K562 (cell line): Measurements from ENCODE around the gene CCDC27. TPM values are rescaled to one million over a fixed set of nuclear protein-coding genes. Genes with fewer than 3 reads are reported as not detected.

Experiments
- ATF7 ChIP-seq: fragments of 450-650 bp; IDR thresholded peaks from 2 replicates; pipeline ENCODE4 v1.7.1; 2014; ENCODE audit warnings: mild to moderate bottlenecking, moderate library complexity
- CREB3 ChIP-seq: fragments of 450-650 bp; conservative IDR thresholded peaks from 2 replicates; pipeline ENCODE4 v1.6.1; 2016; ENCODE audit warnings: missing genetic modification characterization, low read depth, mild to moderate bottlenecking, missing compliant biosample characterization, moderate library complexity
- JUND ChIP-seq, 2 experiments: IDR thresholded peaks; 2 replicates in 1 of 2; 3 replicates in 1 of 2; pipeline ENCODE4 v1.6.1; 2011; ENCODE audit warnings: borderline replicate concordance in 2 of 2, low read depth in 2 of 2, low read length in 2 of 2, improper control_type of control experiment in 1 of 2, missing biosample characterization in 1 of 2, missing genetic modification characterization in 1 of 2, missing genetic modification reagents in 1 of 2
- MAZ ChIP-seq, 2 experiments: fragments of 450-650 bp in 1 of 2; sonication (generic) in 1 of 2; formaldehyde crosslinking; IDR thresholded peaks in 1 of 2; conservative IDR thresholded peaks in 1 of 2; 2 replicates each; pipeline versions ENCODE4 v1.4.0 to v1.5.0; 2020; ENCODE audit warnings: mild to moderate bottlenecking in 1 of 2, missing genetic modification reagents in 1 of 2
- MEIS2 ChIP-seq: fragments of 450-650 bp; IDR thresholded peaks from 2 replicates; pipeline ENCODE4 v1.6.1; 2014; ENCODE audit warnings: mild to moderate bottlenecking; ENCODE audit not compliant: partially characterized antibody
- NR2C2 ChIP-seq, 2 experiments: fragments of 200-800 bp in 1 of 2; sonication (Bioruptor generic) in 1 of 2; sonication (generic) in 1 of 2; formaldehyde crosslinking in 1 of 2; IDR thresholded peaks; 2 replicates each; pipeline versions ENCODE4 v1.6.1 to v1.8.0; 2016 to 2022; ENCODE audit warnings: mild to moderate bottlenecking in 1 of 2, missing compliant biosample characterization in 1 of 2, missing genetic modification characterization in 1 of 2, missing genetic modification reagents in 1 of 2
- NRF1 ChIP-seq, 2 experiments: fragments of 450-650 bp; IDR thresholded peaks in 1 of 2; conservative IDR thresholded peaks in 1 of 2; 2 replicates each; pipeline ENCODE4 v1.6.1; 2014; ENCODE audit warnings: mild to moderate bottlenecking in 2 of 2
- NUFIP1 ChIP-seq: fragments of 450-650 bp; IDR thresholded peaks from 2 replicates; pipeline ENCODE4 v1.6.1; 2018; ENCODE audit not compliant: partially characterized antibody
- PTRF ChIP-seq: fragments of 450-650 bp; IDR thresholded peaks from 2 replicates; pipeline ENCODE4 v1.6.1; 2016; ENCODE audit warnings: mild to moderate bottlenecking, missing genetic modification characterization, missing compliant biosample characterization
- SAFB2 ChIP-seq: fragments of 200-400 bp; formaldehyde crosslinking; IDR thresholded peaks from 2 replicates; pipeline ENCODE4 v1.6.1; 2018; ENCODE audit warnings: borderline replicate concordance, low read length, low read depth, moderate library complexity; ENCODE audit not compliant: severe bottlenecking
- STAT5A ChIP-seq: IDR thresholded peaks from 2 replicates; pipeline ENCODE4 v1.6.1; 2012; ENCODE audit warnings: low read length, inconsistent platforms, borderline replicate concordance
- TAF7 ChIP-seq: fragments of 450-650 bp; IDR thresholded peaks from 2 replicates; pipeline ENCODE4 v1.6.1; 2016; ENCODE audit warnings: missing genetic modification characterization, missing compliant biosample characterization
- VEZF1 ChIP-seq: fragments of 200-800 bp; sonication (Bioruptor generic); IDR thresholded peaks from 2 replicates; pipeline ENCODE4 v1.6.1; 2017; ENCODE audit warnings: missing genetic modification characterization, missing compliant biosample characterization
- ZFP91 ChIP-seq: sonication (generic); formaldehyde crosslinking; IDR thresholded peaks from 2 replicates; pipeline ENCODE4 v1.8.0; 2022; ENCODE audit warnings: mild to moderate bottlenecking, missing genetic modification reagents
- ZNF134 ChIP-seq: fragments of 250-450 bp; sonication (Bioruptor Pico); conservative IDR thresholded peaks from 2 replicates; pipeline ENCODE4 v1.4.0; 2020
- ZNF184 ChIP-seq: sonication (generic); formaldehyde crosslinking; IDR thresholded peaks from 2 replicates; pipeline ENCODE4 v1.5.0; 2020; ENCODE audit warnings: missing genetic modification reagents
- ZNF785 ChIP-seq: fragments of 250-450 bp; sonication (Bioruptor Pico); IDR thresholded peaks from 2 replicates; pipeline ENCODE4 v1.4.0; 2020; ENCODE audit warnings: mild to moderate bottlenecking
- polyA plus RNA-seq, 8 experiments: library from polyadenylated mRNA; depleted of rRNA in 4 of 8; stranded (reverse) in 5 of 8; unstranded in 3 of 8; fragments of >200 nt; fragmentation: Nextera tagmentation in 2 of 8; fragmentation: Illumina TruSeq in 1 of 8; extraction: Ambion mirVana in 2 of 8; extraction: Trizol in 1 of 8; gene quantifications; 2 replicates each; pipeline versions ENCODE4 v1.2.1 to v1.2.3, GENCODE V29; 2011 to 2014; ENCODE audit warnings: inconsistent platforms in 1 of 8, missing spikeins in 1 of 8
- total RNA-seq, 7 experiments: library from RNA; depleted of rRNA in 6 of 7; stranded (reverse); fragments of >200 nt in 6 of 7; fragmentation: Illumina TruSeq in 2 of 7; extraction: Trizol in 2 of 7; gene quantifications; 2 replicates each; pipeline versions ENCODE4 v1.2.1 to v1.2.3, GENCODE V29; 2011 to 2021; ENCODE audit warnings: low replicate concordance in 1 of 7
- TF ChIP-seq, protein P1 (sequence below): fragments of 450-650 bp; IDR thresholded peaks from 2 replicates; pipeline ENCODE4 v1.6.1; 2014; ENCODE audit warnings: low read depth, mild to moderate bottlenecking, moderate library complexity, borderline replicate concordance
- TF ChIP-seq, protein P2 (sequence below): fragments of 450-650 bp; formaldehyde crosslinking; IDR thresholded peaks from 2 replicates; pipeline ENCODE4 v1.4.0; 2020; ENCODE audit warnings: mild to moderate bottlenecking, moderate library complexity

The CCDC27 gene
- total and polyA plus RNA-seq, 9 of the 15 experiments (the other 6 are each of a cell fraction or from before 2014, with no cell fraction given): 0.01 to 0.04 TPM; not detected in 7

DNA sequence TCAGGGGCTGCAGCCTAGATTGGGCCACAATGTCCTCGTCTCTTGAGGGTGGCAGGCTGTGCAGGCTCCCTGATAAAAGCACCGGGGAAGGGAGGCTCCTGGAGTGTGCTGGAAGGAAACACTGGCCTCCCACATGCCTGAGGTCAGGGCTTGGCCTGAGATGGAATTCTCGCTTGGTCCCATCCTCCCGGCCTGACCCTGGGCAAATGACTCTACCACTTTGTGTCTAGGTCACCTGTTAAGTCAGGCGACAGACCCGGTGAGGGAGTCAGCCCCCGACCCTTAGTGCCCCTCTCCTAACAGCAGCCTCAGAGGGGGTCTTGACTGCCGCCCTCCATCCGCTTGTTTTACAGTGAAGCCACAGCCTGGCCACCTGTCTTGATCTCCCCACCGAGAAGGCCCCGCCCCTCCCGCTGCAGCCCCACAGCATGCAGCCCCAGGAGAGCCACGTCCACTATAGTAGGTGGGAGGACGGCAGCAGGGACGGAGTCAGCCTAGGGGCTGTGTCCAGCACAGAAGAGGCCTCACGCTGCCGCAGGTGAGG lies 22.8 kb downstream of the CCDC27 start (continued):
- TF ChIP-seq ZFP91 (CRISPR knock-in tag) (no peak), ATF7 (0 out of 2 replicates have a peak, but pooled peaks have one; percentile 45), PTRF (tag) (no peak), MEIS2 (peak; percentile 11), ZNF785 (no peak), TAF7 (tag) (no peak), NR2C2 (CRISPR knock-in tag; IDR thresholded peaks at IDR 0.05) (no peak), NR2C2 (tag; IDR thresholded peaks at IDR 0.05) (peak; percentile 47; the same call in 1 of the 2 replicates), NRF1 (conservative IDR thresholded peaks at IDR 0.05 in 1 of 2, IDR thresholded peaks at IDR 0.05 in 1 of 2) (no peak), STAT5A (peak; percentile 78; the same call in 1 of the 2 replicates), VEZF1 (no peak; the same call in none of the 2 replicates), ZNF134 (CRISPR knock-in tag) (peak; percentile 70; the same call in 1 of the 2 replicates), ZNF184 (CRISPR knock-in tag) (no peak), SAFB2 (no peak), JUND (IDR thresholded peaks at IDR 0.05; ENCODE audit: borderline replicate concordance, low read depth, low read length) (peak; percentile 73), JUND (tag; IDR thresholded peaks at IDR 0.05; ENCODE audit: borderline replicate concordance, low read depth, low read length) (peak; percentile 49; the same call in 1 of the 3 replicates), NUFIP1 (no peak), CREB3 (tag) (no peak), MAZ (CRISPR knock-in tag; conservative IDR thresholded peaks at IDR 0.05 in 1 of 2, IDR thresholded peaks at IDR 0.05 in 1 of 2) (peak in 1 of 2 experiments; percentile 77; a peak in 1 of 4 replicates)
- TF ChIP-seq, protein P1, sequence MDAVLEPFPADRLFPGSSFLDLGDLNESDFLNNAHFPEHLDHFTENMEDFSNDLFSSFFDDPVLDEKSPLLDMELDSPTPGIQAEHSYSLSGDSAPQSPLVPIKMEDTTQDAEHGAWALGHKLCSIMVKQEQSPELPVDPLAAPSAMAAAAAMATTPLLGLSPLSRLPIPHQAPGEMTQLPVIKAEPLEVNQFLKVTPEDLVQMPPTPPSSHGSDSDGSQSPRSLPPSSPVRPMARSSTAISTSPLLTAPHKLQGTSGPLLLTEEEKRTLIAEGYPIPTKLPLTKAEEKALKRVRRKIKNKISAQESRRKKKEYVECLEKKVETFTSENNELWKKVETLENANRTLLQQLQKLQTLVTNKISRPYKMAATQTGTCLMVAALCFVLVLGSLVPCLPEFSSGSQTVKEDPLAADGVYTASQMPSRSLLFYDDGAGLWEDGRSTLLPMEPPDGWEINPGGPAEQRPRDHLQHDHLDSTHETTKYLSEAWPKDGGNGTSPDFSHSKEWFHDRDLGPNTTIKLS: peak; percentile 41
- TF ChIP-seq, protein P2, sequence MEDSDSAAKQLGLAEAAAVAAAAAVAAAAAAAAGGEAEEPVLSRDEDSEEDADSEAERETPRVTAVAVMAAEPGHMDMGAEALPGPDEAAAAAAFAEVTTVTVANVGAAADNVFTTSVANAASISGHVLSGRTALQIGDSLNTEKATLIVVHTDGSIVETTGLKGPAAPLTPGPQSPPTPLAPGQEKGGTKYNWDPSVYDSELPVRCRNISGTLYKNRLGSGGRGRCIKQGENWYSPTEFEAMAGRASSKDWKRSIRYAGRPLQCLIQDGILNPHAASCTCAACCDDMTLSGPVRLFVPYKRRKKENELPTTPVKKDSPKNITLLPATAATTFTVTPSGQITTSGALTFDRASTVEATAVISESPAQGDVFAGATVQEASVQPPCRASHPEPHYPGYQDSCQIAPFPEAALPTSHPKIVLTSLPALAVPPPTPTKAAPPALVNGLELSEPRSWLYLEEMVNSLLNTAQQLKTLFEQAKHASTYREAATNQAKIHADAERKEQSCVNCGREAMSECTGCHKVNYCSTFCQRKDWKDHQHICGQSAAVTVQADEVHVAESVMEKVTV: no peak
